Forelimb muscle (tissue), 1 donor: ENCODE data around the gene YAF2. TPM values are rescaled to one million over a fixed set of nuclear protein-coding genes. Genes with fewer than 3 reads are reported as not detected.

ENCODE experiments used
- DNase-seq: peaks from one replicate; pipeline ENCODE4 v3.0.0-alpha.2; 2013; ENCODE audit warnings: low read depth
- polyA plus RNA-seq: library from polyadenylated mRNA; unstranded; fragments of 120-200 nt; gene quantifications from one replicate; pipeline ENCODE4 v1.2.1, GENCODE V29; 2013; ENCODE audit not compliant: insufficient read length

Gene YAF2, protein sequence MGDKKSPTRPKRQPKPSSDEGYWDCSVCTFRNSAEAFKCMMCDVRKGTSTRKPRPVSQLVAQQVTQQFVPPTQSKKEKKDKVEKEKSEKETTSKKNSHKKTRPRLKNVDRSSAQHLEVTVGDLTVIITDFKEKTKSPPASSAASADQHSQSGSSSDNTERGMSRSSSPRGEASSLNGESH
- 29.6 TPM for polyA plus RNA-seq

GRCh38 chr12:42238240-42239140, at the start of gene YAF2:
Gene YAF2, minus strand, starts transcription at chr12:42238248. Its CDS starts 68 bp downstream, at chr12:42238180.
- DNase-seq: peak; percentile 55

DNA sequence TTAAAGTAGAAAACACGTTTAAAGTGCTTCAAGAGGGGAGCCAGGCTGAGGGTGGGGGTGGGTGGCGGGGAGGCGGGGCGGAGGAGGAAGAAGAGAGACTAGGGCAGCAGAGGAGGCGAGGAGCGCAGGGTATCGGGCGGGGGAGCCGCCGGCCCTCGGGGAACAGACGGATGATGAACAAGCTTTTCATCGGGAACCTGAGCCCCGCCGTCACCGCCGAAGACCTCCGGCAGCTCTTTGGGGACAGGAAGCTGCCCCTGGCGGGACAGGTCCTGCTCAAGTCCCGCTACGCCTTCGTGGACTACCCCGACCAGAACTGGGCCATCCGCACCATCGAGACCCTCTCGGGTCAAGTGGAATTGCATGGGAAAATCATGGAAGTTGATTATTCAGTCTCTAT, 48.7 kb upstream of the YAF2 start:
- no peak for DNase-seq

GRCh38 chr12:42285431-42285830, 47.4 kb upstream of the YAF2 start:
- no peak for DNase-seq

GRCh38 chr12:42284876-42285275, 46.8 kb upstream of the YAF2 start:
- DNase-seq: no peak

- no peak for DNase-seq
These were observed 46.1 kb upstream of the YAF2 start for GRCh38 chr12:42284157-42284556.

- DNase-seq: no peak
These were observed 45.7 kb upstream of the YAF2 start for GRCh38 chr12:42283739-42284138.

GRCh38 chr12:42282294-42282693, 44.2 kb upstream of the YAF2 start:
- no peak for DNase-seq

GRCh38 chr12:42281844-42282243, 43.8 kb upstream of the YAF2 start:
- DNase-seq: no peak

GRCh38 chr12:42281278-42281677, 43.2 kb upstream of the YAF2 start:
- DNase-seq: no peak

DNA sequence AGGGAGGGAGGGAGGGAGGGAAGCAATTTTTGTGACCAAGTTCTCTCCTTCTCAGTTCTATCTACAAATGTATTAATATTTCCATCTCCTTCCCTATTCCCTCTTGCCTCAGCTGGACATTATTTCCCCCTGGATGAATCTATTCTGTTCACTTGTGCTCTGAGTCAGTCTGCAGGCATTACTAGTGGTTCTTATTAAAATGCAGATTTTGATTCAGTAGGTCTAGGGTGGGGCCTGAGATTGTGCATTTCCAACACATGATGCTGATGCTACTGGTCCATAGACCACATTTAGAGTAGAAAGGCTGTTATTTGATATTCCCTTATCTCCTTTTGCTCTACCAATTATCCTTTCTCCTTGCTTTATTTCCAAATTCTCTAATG, 40.1 kb upstream of the YAF2 start:
- no peak for DNase-seq

GRCh38 chr12:42277396-42278127, 39.5 kb upstream of the YAF2 start:
- no peak for DNase-seq

GRCh38 chr12:42275499-42275898, 37.5 kb upstream of the YAF2 start:
- DNase-seq: no peak

- DNase-seq: no peak
These were observed 35.7 kb upstream of the YAF2 start for GRCh38 chr12:42273706-42274105.

DNA sequence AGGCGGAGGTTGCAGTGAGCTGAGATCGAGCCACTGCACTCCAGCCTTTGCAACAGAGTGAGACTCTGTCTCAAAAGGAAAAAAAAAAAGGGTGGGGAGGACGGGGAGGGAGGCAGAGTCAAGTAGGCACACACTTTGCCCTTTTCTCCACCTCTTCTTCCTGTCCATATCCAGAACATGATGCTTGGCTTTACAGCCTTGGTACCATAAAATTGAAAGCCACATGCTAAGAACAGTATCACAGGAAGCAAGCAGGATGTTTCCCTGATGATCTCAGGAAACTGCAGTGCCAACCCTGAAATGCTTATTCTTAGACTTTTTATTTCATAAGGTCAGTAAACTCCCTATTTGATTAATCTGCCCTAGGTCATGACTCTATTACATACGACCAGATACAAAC, 32.5 kb upstream of the YAF2 start:
- DNase-seq: no peak

GRCh38 chr12:42267413-42268190, 29.6 kb upstream of the YAF2 start:
- DNase-seq: no peak

GRCh38 chr12:42266579-42267230, 28.7 kb upstream of the YAF2 start:
- no peak for DNase-seq

- no peak for DNase-seq
These were observed 24.2 kb upstream of the YAF2 start for GRCh38 chr12:42262271-42262670.

DNA sequence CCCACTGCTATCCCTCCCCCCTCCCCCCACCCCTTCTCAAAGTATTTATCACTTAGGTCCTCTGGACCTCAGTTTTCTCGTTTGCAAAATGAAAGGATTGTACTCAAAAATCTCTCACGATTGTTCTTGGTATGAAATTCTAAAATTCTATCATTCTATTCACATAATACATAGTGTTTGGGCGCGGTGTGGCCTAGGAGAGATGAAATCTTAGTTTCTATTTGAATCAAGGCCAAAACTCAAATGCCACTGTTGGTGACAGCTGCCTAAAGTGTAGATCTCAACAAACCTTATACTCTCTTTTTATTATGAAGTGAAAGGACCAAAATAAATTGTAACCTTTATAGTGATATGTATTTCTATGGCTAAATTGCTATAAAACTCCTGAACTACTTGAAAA, 23.7 kb upstream of the YAF2 start:
- DNase-seq: no peak

- no peak for DNase-seq
These were observed 22.5 kb upstream of the YAF2 start for GRCh38 chr12:42260518-42260917.

DNA sequence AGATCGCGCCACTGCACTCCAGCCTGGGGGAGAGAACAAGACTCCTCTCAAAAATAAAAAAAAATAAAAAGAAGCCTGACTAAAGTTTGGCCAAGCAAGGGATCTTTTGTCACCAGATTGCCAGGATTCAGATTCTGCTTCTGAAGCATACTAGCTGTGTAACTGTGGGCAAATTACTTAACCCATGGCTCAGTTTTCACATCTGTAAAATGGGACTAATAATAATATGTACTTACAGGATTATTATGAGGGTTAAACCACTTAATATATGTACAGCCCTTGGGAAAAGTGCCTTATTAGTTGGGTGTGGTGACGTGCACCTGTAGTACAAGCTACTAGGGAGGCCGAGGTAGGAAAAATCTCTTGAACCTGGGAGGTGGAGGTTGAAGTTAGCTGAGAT, 21.7 kb upstream of the YAF2 start:
- DNase-seq: no peak

GRCh38 chr12:42255866-42256261, 17.8 kb upstream of the YAF2 start:
- DNase-seq: no peak
